HEK293T (cell line): ENCODE results near the gene PTTG1IP.

Experiments
- CTBP1 ChIP-seq: fragments of 450-650 bp; IDR thresholded peaks from 2 replicates; pipeline ENCODE4 v1.6.1; 2016; ENCODE audit warnings: borderline replicate concordance
- FOXA1 ChIP-seq: fragments of 450-650 bp; IDR thresholded peaks from 2 replicates; pipeline ENCODE4 v1.6.1; 2016; ENCODE audit warnings: mild to moderate bottlenecking
- NFRKB ChIP-seq: fragments of 450-650 bp; IDR thresholded peaks from 2 replicates; pipeline ENCODE4 v1.6.1; 2016; ENCODE audit warnings: mild to moderate bottlenecking, moderate library complexity

DNA sequence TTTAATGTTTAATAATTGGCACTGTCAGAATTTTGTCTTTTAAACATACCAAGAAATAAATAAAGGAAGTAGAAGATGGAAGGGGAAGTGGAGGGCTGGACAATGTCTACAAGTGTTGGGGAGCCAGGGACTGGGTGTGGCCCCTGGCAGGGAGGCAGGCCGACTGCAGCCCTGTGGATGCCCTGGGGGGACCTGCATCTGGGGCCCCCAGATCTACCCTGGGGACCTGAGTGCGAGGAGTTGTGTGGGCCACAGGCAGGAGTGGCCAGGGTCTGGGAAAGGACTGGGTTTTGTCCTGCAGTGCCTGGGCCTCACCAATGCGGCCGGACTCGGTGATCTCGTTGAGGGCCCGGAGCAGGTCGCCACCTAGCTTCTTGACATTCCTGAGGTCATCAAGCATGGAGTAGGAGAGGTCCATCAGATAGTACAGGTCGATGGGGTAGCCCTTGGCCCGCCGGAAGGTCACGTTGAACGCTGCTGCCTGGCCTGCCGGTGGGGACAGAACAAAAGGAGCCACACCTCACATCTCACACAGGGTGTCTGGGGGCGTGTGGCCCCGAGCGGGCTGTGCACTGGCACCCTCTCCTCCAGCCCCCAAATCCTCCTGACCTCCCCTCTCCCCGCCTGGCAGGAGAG lies 29.7 kb upstream of the PTTG1IP start:
- no peak for TF ChIP-seq CTBP1
- no peak for TF ChIP-seq NFRKB
- TF ChIP-seq FOXA1, result no peak
